Heart left ventricle (tissue), 16 donors: ENCODE results near the gene HDHD3. TPM values are rescaled to one million over a fixed set of nuclear protein-coding genes. Genes with fewer than 3 reads are reported as not detected.

Source experiments
- ATAC-seq, 4 donors: fragments of 200-7000 bp; cut with Tn5 transposase; one replicate each; pipeline ENCODE4 v1.9.1; 2020 to 2022; ENCODE audit warnings: moderate library complexity in 4 of 4, mild to moderate bottlenecking in 3 of 4, moderate number of reproducible peaks in 1 of 4
- DNase-seq, 5 donors: peaks; one replicate each; pipeline ENCODE4 v3.0.0-alpha.2; 2020
- H3K27ac ChIP-seq, 12 donors: fragments of 200-600 bp; sonication (generic) in 4 of 12; one replicate each; pipeline versions ENCODE4 v1.5.0 to v1.8.0; 2016 to 2022; ENCODE audit warnings: mild to moderate bottlenecking in 2 of 12
- H3K27me3 ChIP-seq, 9 donors: fragments of 200-600 bp; sonication (generic) in 2 of 9; one replicate each; pipeline versions ENCODE4 v1.5.1 to v1.8.0; 2016 to 2022; ENCODE audit warnings: mild to moderate bottlenecking in 3 of 9
- H3K36me3 ChIP-seq, 9 donors: fragments of 200-600 bp; sonication (generic) in 2 of 9; one replicate each; pipeline versions ENCODE4 v1.5.0 to v1.8.0; 2018 to 2022; ENCODE audit warnings: mild to moderate bottlenecking in 2 of 9
- H3K4me1 ChIP-seq, 12 donors: fragments of 200-600 bp; sonication (generic) in 4 of 12; one replicate each; pipeline versions ENCODE4 v1.5.0 to v1.8.0; 2016 to 2022; ENCODE audit warnings: mild to moderate bottlenecking in 3 of 12
- H3K4me3 ChIP-seq, 12 donors: fragments of 200-600 bp; sonication (generic) in 4 of 12; one replicate each; pipeline versions ENCODE4 v1.5.0 to v1.8.0; 2017 to 2022; ENCODE audit warnings: mild to moderate bottlenecking in 9 of 12, moderate library complexity in 4 of 12
- H3K9me3 ChIP-seq, 12 donors: fragments of 200-600 bp; sonication (generic) in 4 of 12; one replicate each; pipeline versions ENCODE4 v1.5.0 to v1.8.0; 2016 to 2022; ENCODE audit warnings: mild to moderate bottlenecking in 1 of 12
- POLR2A ChIP-seq, 2 donors: fragments of 450-650 bp; IDR thresholded peaks; one replicate each; pipeline ENCODE4 v1.6.1; 2017; ENCODE audit warnings: antibody characterized with exemption in 2 of 2, mild to moderate bottlenecking in 2 of 2, moderate library complexity in 2 of 2
- WGBS, 4 donors: extraction: QIAGEN DNeasy Blood & Tissue Kit in 2 of 4; methylation state at CpG; one replicate each; pipeline versions ENCODE4 v1.1.5 to v1.1.7; 2013 to 2018; 5-methylcytosine and 5-hydroxymethylcytosine counted together
- intact Hi-C, 10 donors: fragments of 100-400 bp; cut with DNase I; formaldehyde crosslinking; loops; one replicate each; pipeline versions ENCODE4 v1.11.1 to v1.14.2; 2022
- polyA plus RNA-seq, 2 donors: library from polyadenylated mRNA; stranded (reverse); fragments of 200-250 nt; gene quantifications; one replicate each; pipeline ENCODE4 v1.2.3, GENCODE V29; 2013
- total RNA-seq, 9 donors: library from RNA; depleted of rRNA in 2 of 9; stranded (reverse); fragments of >200 nt in 2 of 9; fragmentation: NEBNext Ultra II Directional in 3 of 9; extraction: Animal tissue kit (Norgen Biotek cat#: 25700) in 3 of 9; gene quantifications; one replicate each; pipeline versions ENCODE4 v1.1.0 to v1.2.4, GENCODE V29; 2016 to 2023
- TF ChIP-seq, protein P1 (sequence below), 12 donors: fragments of 200-600 bp; sonication (generic) in 4 of 12; IDR thresholded peaks; one replicate each; pipeline versions ENCODE4 v1.5.0 to v1.8.0; 2018 to 2022; ENCODE audit warnings: antibody characterized with exemption in 12 of 12, mild to moderate bottlenecking in 5 of 12
- donor health status: ischemic (EF 13 %, LVEDD 7.1; RV severe dilation, severe dysfunction).
- donor health status: healthy with polysubstance abuse.
- donor health status: DM: no; HTN: yes; CAD: no.
- donor health status: DM: no; HTN: no; CAD: no.
- donor health status: ischemic (EF 25% LVEDD 6.9; RV normal size, moderate dysfunction).
- donor health status: ischemic (EF 25% LVEDD 5.7; RV mildly dilated, moderate dysfunction).
- donor health status: healthy.
- donor health status: DM: yes; HTN: yes; CAD: no.
- donor health status: ischemic (EF 35%, LVEDD 5.7; RV mildly dilated, moderate dysfunction).
- donor health status: nonischemic (EF 11% LVEDD 7.7; RV severe dilation, severe dysfunction).
- donor health status: DM: yes; HTN: yes; CAD: no.
- donor health status: PGD.
- donor health status: ischemic (EF 29% LVEDD 5.4; RV normal size, mild dysfunction).
- donor health status: nonischemic (EF 23%, LVEDD 6.1; RV moderate dilation, normal function).

HDHD3 gene
- total and polyA plus RNA-seq, 11 donors: 11.7 to 53.8 (median 19.4) TPM

- Histone ChIP-seq H3K27me3 (no peaks in the 10 kb centered on the region), H3K4me1 (peaks cover 0 to 7% (median 0%) of the 10 kb centered on the region in 12 donors), H3K4me3 (no peak overlapping the region), H3K27ac (no peak overlapping the region), H3K9me3 (no peaks in the 10 kb centered on the region), H3K36me3 (no peaks in the 10 kb centered on the region)
- no peak for DNase-seq
- intact Hi-C loops: no loop called here
- WGBS, 4 donors: 79 to 91% (median 84%) methylated on average over 3 of the region's 3 CpGs
- no peak for ATAC-seq
- TF ChIP-seq, protein P1, sequence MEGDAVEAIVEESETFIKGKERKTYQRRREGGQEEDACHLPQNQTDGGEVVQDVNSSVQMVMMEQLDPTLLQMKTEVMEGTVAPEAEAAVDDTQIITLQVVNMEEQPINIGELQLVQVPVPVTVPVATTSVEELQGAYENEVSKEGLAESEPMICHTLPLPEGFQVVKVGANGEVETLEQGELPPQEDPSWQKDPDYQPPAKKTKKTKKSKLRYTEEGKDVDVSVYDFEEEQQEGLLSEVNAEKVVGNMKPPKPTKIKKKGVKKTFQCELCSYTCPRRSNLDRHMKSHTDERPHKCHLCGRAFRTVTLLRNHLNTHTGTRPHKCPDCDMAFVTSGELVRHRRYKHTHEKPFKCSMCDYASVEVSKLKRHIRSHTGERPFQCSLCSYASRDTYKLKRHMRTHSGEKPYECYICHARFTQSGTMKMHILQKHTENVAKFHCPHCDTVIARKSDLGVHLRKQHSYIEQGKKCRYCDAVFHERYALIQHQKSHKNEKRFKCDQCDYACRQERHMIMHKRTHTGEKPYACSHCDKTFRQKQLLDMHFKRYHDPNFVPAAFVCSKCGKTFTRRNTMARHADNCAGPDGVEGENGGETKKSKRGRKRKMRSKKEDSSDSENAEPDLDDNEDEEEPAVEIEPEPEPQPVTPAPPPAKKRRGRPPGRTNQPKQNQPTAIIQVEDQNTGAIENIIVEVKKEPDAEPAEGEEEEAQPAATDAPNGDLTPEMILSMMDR (IDR thresholded peaks at IDR 0.05): no peak
- TF ChIP-seq POLR2A (IDR thresholded peaks at IDR 0.05): no peak
These were observed 13.4 kb downstream of the HDHD3 start for GRCh38 chr9:113363336-113363735.

DNA sequence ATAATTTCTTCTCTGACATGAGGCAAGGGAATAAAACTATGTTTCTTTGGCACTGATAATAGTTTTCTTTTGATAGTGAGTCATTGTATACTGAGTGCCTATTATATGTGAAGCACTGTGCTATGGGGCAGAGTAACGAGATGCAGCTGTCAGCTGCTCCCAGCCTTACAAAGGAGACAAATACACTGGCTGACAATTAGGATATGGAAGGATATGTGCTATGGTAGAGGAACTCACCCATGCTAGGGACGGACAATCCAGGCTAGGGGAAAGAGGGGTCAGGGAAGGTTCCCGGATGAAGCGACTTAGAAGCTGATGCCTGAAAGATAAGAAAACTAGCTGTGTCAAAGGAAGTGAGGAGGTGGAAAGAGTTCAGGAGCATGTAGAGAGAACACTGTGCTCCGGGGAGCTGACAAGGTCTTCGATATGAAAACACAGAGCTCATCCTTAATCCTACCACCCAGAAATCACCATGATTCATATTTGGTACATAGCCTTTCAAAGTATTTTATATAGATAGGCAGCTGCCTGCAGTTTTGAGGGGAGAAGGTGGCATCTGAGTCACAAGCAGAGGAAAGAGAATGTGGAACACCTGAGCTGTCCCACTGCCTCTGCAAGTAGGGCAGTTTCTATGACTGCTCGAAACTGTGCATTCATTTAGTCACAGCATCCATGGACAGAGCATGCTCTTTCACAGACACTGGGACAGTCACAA is 15.3 kb downstream of the HDHD3 start:
- peaks cover 0 to 2% (median 0%) of the 10 kb centered on the region in 9 donors for H3K27me3 ChIP-seq
- H3K4me1 ChIP-seq: peaks cover 0 to 7% (median 0%) of the 10 kb centered on the region in 12 donors
- DNase-seq (no peak), ATAC-seq (no peak)
- 61 to 71% (median 65%) methylated on average over 7 of the region's 7 CpGs for WGBS, 4 donors
- H3K36me3 ChIP-seq: no peaks in the 10 kb centered on the region
- intact Hi-C loops: no loop called here
- H3K9me3 ChIP-seq: no peaks in the 10 kb centered on the region
- H3K27ac ChIP-seq: no peak overlapping the region
- H3K4me3 ChIP-seq: no peak overlapping the region
- no peak for TF ChIP-seq POLR2A (IDR thresholded peaks at IDR 0.05)
- TF ChIP-seq, protein P1 (IDR thresholded peaks at IDR 0.05): no peak

DNA sequence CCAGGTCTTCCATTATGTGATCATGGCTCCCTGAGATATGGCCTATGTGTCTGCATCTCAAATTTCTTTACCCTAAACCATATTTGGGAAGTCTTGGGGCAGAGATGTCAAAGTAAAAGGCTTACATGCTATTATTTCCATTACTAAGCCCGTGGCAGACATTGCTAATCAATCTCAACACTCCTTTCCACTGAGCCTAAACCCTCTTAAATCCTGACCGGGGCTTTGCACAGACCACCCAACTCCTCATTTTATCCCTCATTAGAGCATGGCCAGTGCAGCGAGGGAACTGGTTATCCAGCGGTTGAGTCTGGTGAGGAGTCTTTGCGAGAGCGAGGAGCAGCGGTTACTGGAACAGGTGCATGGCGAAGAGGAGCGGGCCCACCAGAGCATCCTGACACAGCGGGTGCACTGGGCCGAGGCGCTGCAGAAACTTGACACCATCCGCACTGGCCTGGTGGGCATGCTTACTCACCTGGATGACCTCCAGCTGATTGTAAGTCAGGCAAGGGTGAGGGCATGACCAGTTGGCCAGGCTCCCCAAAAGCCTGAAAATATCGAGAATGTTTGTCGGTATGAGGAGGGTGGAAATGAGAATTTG is 16.4 kb downstream of the HDHD3 start:
- 88 to 91% (median 89%) methylated on average over 15 of the region's 15 CpGs for WGBS, 4 donors
- peaks cover 0 to 6% (median 0%) of the 10 kb centered on the region in 12 donors for H3K4me1 ChIP-seq
- H3K9me3 ChIP-seq: no peaks in the 10 kb centered on the region
- no peak for TF ChIP-seq POLR2A (IDR thresholded peaks at IDR 0.05)
- TF ChIP-seq, protein P1 (IDR thresholded peaks at IDR 0.05): no peak
- intact Hi-C loops: no loop called here
- DNase-seq (no peak), ATAC-seq (no peak)
- H3K27ac ChIP-seq: no peak overlapping the region
- H3K4me3 ChIP-seq: no peak overlapping the region
- H3K36me3 ChIP-seq: no peaks in the 10 kb centered on the region
- H3K27me3 ChIP-seq: peaks cover 0 to 6% (median 0%) of the 10 kb centered on the region in 9 donors

GRCh38 chr9:113359385-113359784 is 17.4 kb downstream of the HDHD3 start:
- intact Hi-C loops: no loop called here
- Histone ChIP-seq H3K4me1 (no peaks in the 10 kb centered on the region), H3K4me3 (no peak overlapping the region), H3K27ac (no peak overlapping the region), H3K36me3 (no peaks in the 10 kb centered on the region), H3K27me3 (peaks cover 0 to 6% (median 0%) of the 10 kb centered on the region in 9 donors), H3K9me3 (no peaks in the 10 kb centered on the region)
- DNase-seq: no peak
- 75 to 98% (median 79%) methylated on average over 1 of the region's 1 CpG for WGBS, 4 donors
- TF ChIP-seq, protein P1 (IDR thresholded peaks at IDR 0.05): no peak
- TF ChIP-seq POLR2A (IDR thresholded peaks at IDR 0.05): no peak
- ATAC-seq: peak; percentile 22 to 72 (median 65)
